Hematopoietic multipotent progenitor cell (in vitro differentiated cells): Measurements from ENCODE around the gene MARK2. TPM values are rescaled to one million over a fixed set of nuclear protein-coding genes. Genes with fewer than 3 reads are reported as not detected.

Experiments
- DNase-seq, 3 donors: peaks; one replicate each; pipeline ENCODE4 v3.0.0-alpha.2; 2011 to 2015; ENCODE audit warnings: low read depth in 2 of 3, low spot score in 2 of 3
- total RNA-seq: library from RNA; depleted of rRNA; stranded (reverse); fragments of >200 nt; gene quantifications from one replicate; pipeline ENCODE4 v1.2.3, GENCODE V29; 2012

The MARK2 gene
- total RNA-seq, 1 donor: 19.4 TPM

DNA sequence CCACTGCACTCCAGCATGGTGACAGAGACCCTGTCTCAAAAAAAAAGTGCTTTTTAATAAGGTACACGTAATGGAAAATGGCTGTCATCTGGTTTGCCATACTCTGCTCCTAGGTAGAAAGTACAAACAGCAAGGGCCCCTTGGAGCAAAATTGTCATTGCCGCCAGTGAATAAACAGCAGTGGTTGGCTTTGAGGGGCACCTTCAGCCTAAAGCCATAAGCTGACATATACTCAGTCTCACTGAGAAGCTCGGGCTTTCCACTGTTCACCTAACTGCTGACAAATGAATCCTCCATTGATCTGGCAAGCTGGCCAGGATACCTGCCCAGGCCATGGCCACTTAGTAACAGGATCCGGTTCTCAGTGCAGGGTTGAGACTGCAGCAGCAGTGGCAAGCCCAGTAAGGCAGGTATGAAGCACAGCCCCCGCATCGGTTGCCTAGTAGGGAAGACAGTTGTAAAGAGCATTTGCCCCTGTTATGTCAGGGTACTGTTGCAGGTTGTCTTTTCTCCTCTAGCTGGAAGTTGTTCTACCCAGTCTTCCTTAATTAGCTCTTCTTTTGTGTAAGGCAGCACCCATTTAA, 38.8 kb downstream of the MARK2 start:
- DNase-seq: no peak

DNA sequence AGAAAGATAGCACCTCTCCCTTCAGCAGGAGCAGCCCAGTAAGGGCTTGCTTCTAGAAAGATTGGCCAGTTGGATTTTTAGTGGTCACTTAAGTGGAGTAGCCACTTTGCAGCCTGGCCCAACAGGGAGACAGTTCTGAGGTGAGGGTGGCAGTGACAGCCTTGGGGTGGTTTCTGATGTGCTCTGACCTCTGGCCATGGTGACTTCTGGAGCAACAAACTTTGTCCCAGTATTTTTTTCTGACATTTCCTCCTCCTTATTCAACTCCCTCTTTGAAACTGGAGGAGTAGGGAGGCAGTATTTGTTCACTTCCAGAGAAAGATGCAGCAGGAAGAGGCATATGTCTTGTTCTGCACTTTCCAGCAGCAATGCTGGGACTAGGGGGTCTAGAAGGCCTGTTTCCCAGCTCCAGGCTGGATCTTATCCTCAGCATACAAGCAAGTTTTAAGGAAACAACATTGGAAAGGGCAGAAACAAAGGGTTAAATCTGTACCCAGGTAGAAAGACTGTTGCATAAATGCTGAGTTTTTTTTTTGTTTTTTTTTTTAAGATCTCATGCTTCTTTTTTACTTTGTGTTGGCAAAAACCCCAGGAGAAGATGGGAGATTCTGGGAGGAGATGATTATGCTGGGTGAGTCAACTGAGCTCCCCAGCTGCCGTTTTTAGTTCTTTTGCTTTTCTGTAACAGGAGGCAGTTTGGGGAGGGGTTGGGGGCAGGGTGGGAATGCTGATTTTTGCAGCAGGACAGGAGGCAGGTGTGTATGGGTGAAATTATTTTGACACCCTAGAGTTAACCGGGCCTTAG, 40.9 kb downstream of the MARK2 start:
- no peak for DNase-seq

- DNase-seq: no peak
Measured at GRCh38 chr11:63880403-63880790, 41.5 kb downstream of the MARK2 start.

- peak in 2 of 3 donors; percentile 93 to 97 for DNase-seq
Measured at GRCh38 chr11:63882555-63883242, 43.8 kb downstream of the MARK2 start.

GRCh38 chr11:63883791-63884190, 44.9 kb downstream of the MARK2 start:
- no peak for DNase-seq

- no peak for DNase-seq
Measured at GRCh38 chr11:63884196-63884932, 45.5 kb downstream of the MARK2 start.

DNA sequence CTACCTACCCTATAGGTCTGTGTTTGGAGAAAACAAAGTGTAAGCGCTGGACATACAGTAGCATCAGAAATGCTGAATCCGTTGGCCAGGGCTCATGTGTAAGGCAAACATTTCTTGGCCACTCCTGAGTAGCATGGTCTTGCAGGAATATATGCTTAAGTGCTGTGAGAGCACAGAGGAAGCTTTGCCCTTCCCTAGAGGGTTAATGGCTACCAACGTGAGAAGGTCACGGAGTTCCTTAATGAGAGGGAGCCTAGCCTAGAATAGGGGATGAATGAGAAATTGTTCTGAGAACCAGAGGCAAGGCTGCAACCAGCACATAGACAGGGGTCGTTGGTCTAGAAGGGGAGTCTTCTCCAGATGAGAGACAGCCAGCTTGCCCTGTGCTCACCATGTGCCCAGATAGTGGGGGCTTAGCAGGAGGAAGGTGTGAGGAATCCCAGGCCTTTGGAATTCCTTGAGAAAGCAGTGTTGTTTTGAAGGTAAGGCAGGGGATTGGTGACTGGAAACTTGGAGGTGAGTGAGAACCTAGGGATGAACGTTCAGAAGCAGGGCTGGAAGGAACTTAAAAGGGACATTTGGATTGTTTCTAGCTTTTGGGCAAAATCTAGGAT, 48.6 kb downstream of the MARK2 start:
- no peak for DNase-seq

GRCh38 chr11:63888170-63889086, 49.5 kb downstream of the MARK2 start:
- DNase-seq: peak in 2 of 3 donors; percentile 50 to 60

DNA sequence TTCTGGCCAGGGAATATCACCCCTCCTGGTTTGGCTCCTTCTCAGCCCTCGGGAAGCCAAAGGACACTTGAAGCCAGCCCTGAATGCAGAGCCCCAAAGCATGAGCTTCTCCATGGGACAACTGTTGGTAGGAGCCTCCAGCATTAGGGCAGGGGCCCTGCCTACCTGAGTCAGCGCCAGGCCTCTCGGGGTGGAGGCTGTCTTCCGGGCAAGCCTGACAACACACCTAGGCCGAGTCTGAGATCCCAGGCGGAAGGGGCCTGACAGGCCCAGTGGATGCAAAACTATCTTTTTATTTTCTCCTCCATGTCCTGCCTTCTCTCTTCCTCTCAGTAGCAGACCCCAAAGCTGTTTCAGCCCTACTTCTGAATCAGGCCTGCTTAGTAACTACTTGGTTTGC, 50.4 kb downstream of the MARK2 start:
- DNase-seq: no peak

DNA sequence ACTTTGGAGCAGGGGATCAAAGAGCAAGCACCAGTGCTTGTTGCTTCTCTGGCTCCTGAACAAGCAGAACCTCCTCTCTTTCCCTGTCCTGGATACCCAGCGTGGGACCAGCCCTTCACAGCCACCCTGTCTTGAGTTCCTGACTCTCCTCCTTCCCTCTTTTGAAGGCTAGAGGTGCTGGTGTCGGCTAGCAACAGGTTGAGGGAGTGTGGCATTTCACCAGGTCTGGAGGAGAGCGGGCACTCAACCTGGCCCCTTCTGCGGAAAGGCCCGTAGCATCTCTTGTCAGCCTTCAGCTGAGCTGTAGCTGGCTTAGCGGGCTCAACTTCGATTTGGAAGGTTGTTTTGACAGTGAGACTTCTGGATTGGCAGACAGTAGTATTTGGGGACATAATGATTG, 51.5 kb downstream of the MARK2 start:
- no peak for DNase-seq

GRCh38 chr11:63892228-63892627, 53.3 kb downstream of the MARK2 start:
- peak in 1 of 3 donors; percentile 55 for DNase-seq

DNA sequence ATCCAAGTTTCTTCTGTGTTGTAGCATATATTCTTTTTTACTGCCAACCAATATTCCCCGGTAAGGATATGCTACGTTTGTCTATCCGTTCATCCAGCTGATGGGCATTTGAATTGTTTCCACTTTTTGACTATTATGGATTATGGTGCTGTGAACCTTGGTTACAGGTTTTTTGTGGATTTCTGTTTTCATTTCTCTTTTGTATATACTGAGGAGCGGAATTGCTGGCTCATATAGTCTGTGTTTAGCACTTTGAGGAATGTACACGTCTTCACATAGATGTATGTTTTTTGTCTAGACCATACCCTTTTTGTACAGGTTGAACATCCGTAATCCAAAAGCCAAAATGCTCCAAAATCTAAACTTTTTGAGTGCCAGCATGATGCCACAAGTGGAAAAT, 54.4 kb downstream of the MARK2 start:
- no peak for DNase-seq

DNA sequence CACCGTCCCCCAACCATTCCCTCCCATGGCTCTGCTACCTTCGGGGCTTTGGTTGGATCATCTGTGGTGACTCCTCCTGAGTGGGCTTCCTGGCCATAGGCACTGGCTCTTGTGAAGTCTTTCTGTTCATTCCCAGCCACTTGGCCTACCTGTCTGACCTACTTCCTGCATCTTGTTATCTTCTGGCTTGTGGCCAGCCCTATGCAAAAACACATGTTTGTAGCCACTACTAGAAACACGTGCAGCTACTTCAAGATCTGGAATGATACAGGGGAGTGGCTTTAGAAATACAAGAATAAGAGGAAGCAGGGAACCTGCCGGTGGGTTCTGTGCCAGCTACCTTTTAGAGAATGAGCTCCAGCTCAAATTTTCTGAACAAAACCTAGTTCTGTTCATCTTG, 57.2 kb downstream of the MARK2 start:
- no peak for DNase-seq

DNA sequence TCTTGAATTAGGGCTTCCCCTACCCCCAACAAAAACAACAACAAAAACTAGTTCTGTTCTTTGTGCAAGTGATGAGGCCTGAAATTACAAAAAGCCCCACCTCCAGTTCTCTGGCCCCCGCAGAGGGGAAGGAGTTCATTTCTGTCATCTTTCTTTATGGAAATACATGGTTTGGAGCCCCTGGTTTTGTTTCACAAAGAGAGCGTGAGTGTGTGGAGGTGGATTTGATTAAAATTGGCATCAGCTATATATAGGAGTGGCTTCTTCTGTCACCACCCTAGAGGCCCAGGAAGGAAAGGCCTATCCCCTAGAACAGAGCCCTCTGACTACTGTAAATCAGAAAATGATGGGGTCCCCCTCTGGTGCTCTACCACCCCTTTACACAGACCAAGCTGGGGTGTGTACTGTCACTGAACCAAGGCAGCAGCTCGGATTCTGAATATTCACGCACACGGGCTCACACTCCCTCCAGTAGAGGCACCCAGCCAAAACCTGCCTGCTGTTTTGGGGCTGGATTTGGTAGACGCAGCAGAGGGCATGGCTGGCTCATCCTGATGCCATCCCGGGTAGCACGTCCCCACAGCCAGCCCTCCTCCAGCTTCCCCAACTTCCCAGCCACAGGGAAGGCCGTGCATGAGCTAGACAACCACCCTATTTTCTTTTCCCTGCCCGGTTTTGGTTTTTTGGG, 58.7 kb downstream of the MARK2 start:
- DNase-seq: no peak

GRCh38 chr11:63901660-63902059, 62.8 kb downstream of the MARK2 start:
- DNase-seq: peak in 1 of 3 donors; percentile 60

- DNase-seq: no peak
Measured at GRCh38 chr11:63903884-63904283, 65.0 kb downstream of the MARK2 start.

GRCh38 chr11:63904743-63905142, 65.8 kb downstream of the MARK2 start:
- no peak for DNase-seq

GRCh38 chr11:63905179-63905578, 66.3 kb downstream of the MARK2 start:
- DNase-seq: no peak

DNA sequence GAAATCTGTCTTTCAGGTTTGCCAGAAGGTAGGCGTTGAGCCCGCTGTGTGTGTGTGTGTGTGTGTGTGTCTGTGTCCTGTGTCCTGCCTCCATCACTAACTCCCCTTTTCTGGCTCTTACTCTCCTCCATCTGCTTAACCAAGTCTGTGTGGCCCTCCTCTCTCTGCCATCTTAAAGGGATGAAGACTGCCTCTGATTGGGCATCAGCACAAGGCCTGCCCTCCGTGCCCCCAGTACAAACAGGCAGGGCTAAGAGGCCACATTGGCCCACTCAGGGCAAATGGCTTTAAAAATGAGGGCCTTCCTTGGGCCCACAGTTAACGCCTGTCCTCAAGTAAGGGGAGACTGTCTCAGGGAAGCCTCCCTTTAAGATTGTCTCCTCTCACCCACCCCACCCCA, 67.2 kb downstream of the MARK2 start:
- no peak for DNase-seq
